Subcutaneous adipose tissue (tissue), 4 donors: ENCODE measurements around the gene FRMPD2. TPM values are rescaled to one million over a fixed set of nuclear protein-coding genes. Genes with fewer than 3 reads are reported as not detected.

Experiments
- total RNA-seq, 4 donors: library from RNA; depleted of rRNA; stranded (reverse); fragments of >200 nt; gene quantifications; one replicate each; pipeline ENCODE4 v1.1.0, GENCODE V29; 2016
- TF ChIP-seq, protein P1 (sequence below): fragments of 450-650 bp; IDR thresholded peaks from one replicate; pipeline ENCODE4 v1.5.1; 2016; ENCODE audit warnings: low read depth, mild to moderate bottlenecking, control low read depth, antibody characterized with exemption, moderate library complexity

FRMPD2 gene, protein sequence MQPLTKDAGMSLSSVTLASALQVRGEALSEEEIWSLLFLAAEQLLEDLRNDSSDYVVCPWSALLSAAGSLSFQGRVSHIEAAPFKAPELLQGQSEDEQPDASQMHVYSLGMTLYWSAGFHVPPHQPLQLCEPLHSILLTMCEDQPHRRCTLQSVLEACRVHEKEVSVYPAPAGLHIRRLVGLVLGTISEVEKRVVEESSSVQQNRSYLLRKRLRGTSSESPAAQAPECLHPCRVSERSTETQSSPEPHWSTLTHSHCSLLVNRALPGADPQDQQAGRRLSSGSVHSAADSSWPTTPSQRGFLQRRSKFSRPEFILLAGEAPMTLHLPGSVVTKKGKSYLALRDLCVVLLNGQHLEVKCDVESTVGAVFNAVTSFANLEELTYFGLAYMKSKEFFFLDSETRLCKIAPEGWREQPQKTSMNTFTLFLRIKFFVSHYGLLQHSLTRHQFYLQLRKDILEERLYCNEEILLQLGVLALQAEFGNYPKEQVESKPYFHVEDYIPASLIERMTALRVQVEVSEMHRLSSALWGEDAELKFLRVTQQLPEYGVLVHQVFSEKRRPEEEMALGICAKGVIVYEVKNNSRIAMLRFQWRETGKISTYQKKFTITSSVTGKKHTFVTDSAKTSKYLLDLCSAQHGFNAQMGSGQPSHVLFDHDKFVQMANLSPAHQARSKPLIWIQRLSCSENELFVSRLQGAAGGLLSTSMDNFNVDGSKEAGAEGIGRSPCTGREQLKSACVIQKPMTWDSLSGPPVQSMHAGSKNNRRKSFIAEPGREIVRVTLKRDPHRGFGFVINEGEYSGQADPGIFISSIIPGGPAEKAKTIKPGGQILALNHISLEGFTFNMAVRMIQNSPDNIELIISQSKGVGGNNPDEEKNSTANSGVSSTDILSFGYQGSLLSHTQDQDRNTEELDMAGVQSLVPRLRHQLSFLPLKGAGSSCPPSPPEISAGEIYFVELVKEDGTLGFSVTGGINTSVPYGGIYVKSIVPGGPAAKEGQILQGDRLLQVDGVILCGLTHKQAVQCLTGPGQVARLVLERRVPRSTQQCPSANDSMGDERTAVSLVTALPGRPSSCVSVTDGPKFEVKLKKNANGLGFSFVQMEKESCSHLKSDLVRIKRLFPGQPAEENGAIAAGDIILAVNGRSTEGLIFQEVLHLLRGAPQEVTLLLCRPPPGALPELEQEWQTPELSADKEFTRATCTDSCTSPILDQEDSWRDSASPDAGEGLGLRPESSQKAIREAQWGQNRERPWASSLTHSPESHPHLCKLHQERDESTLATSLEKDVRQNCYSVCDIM (N-terminal part only)
- total RNA-seq = not detected

DNA sequence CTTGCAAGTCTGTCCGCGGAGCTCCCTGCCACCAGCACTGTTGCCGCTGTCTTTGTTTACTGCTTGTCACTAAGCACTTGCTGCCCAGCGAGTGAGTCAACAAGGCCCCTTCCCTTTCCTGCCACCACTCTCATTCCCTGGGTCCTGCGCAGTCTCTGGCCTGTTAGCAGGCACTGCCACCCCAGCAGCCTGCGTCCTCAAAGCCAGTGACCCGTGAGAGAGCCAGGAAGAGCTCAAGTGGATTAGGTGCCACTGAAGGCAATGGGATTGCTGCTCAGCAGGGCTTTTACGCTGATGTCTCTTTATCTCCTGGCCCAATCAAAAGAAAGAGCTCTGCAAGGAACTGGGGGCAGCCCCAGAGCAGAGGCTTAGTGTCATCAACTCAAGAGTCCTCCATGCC, at the start of gene FRMPD2:
Gene FRMPD2, minus strand, starts transcription at position 61 of the 400 bp plus-strand sequence. CDS start 129 bp downstream, outside the sequence.
- TF ChIP-seq, protein P1, sequence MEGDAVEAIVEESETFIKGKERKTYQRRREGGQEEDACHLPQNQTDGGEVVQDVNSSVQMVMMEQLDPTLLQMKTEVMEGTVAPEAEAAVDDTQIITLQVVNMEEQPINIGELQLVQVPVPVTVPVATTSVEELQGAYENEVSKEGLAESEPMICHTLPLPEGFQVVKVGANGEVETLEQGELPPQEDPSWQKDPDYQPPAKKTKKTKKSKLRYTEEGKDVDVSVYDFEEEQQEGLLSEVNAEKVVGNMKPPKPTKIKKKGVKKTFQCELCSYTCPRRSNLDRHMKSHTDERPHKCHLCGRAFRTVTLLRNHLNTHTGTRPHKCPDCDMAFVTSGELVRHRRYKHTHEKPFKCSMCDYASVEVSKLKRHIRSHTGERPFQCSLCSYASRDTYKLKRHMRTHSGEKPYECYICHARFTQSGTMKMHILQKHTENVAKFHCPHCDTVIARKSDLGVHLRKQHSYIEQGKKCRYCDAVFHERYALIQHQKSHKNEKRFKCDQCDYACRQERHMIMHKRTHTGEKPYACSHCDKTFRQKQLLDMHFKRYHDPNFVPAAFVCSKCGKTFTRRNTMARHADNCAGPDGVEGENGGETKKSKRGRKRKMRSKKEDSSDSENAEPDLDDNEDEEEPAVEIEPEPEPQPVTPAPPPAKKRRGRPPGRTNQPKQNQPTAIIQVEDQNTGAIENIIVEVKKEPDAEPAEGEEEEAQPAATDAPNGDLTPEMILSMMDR = no peak

DNA sequence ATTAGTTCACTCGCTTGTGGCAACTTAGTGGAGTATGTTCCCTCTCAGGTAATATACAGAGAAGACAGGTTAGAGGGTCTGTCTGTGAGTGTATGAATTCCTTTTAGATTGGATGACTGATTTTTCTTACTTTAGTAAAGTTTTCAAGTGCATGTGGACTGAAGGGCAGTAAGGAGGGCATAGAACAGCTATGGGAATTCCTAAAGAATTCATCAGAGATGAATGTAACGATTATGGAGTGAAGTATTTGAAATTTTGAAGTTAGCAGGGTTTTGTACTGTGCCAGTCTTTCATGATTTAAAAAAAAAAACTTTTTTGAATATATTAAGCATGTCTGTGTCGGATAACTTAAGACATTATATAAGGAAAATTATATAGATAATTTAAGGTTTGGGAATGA, 47.5 kb upstream of the FRMPD2 start:
- TF ChIP-seq, protein P1 = no peak

DNA sequence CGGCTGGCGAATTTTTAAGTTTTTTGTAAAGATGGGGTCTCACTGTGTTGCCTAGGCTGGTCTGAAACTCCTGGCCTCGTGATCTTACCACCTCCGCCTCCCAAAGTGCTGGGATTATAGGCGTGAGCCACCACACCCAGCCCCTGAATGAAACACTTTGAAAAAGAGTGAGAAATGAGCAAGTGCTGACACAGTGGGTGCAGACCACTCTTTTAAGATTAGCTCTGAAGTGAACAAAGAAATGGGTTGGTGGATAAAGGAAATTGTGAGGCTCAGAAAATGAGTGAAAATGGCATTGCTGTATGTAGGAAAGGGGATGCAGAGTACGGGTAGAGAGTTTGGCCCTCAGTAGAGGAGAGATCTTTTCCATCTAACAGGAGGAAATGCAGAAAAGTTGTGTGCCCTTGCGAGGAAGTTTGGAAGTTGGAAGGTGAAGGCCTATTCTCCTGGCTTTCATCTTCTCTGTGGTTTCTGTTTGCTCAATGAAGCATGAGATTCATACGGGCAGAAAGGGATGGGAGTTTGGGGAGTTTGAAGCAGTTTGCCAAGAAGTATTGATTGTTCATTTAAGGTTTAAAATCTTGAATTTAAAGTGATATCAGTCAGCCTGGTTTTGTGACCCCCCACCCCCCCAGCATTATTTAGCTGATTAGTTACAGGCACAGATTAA, 43.0 kb upstream of the FRMPD2 start:
- TF ChIP-seq, protein P1 = no peak

DNA sequence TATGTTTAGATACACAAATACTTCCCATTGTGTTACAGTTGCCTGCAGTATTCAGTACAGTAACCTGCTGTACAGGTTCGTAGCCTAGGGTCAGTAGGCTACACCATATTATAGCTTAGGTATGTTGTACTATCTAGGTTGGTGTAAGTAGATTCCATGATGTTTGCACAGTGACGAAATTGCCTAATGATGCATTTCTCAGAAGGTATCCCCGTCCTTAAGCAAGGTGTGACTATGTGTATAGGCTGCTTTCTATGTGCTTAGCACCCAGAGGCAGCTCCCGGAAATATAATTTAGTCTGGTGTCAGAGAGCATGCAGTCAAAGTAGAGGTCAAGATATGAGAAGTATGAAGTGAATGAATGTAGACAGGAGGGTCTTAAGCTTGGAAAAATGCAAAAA, 41.7 kb upstream of the FRMPD2 start:
- TF ChIP-seq, protein P1 = no peak

DNA sequence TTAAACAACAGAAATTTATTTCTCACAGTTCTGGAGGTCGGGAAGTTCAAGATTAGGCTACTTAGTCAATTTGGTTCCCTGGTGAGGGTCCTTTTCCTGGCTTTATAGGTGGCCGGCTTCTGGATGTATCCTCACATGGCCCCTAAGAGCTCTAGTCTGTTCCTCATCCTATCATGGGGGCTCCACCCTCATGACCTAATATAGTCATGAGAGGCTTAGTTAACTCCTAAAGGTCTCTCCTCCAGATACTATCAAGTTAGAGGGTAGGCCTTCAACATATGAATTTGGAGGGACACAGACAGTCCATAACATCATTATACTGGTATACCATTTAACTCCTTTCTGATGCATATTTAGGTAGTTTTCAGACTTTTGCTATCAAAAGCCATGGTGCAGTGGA, 39.6 kb upstream of the FRMPD2 start:
- TF ChIP-seq, protein P1 = no peak

DNA sequence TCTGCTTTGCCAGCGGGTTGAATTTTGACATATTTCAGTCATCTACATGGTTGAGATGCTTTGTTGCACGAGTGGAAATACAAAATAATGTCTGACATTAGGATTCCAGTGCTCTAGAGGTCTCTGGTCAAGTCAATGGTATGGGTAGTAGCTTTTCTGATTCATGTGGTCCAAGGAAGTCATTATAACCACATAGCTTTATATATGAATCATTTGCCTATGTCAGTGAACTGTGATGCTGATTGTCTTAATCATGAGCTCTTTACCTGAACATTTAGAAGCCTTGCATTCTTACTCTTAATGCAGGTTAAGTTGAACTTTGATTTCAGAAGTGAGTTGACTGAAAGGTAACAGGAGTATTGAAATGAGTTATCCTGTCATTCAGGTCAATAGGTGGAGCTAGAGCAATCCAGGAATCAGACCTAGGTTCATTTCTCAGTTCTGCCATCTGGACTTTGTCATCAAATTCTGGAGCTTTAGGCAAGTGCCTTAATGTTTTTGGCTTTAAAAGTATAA, 35.3 kb upstream of the FRMPD2 start:
- TF ChIP-seq, protein P1 = no peak
